Subcutaneous abdominal adipose tissue (tissue), 5 donors: Measurements from ENCODE around the gene DOK6.
"Not testable (repeated sequence)": the region's sequence is repeated elsewhere in the genome, so short reads cannot be mapped to it uniquely, and the experiment has no call there.

Source experiments
- H3K27ac ChIP-seq: one replicate; pipeline ENCODE4 v1.7.0; 2013; ENCODE audit warnings: low read depth, mild to moderate bottlenecking, inconsistent platforms, low read length, moderate library complexity
- H3K27me3 ChIP-seq, 5 donors: one replicate each; pipeline ENCODE4 v1.7.0; 2013; ENCODE audit warnings: low read length in 5 of 5, inconsistent platforms in 1 of 5; ENCODE audit not compliant: control insufficient read depth in 5 of 5, insufficient read depth in 4 of 5
- H3K36me3 ChIP-seq, 5 donors: one replicate each; pipeline ENCODE4 v1.7.0; 2013; ENCODE audit warnings: low read length in 5 of 5; ENCODE audit not compliant: control insufficient read depth in 5 of 5, insufficient read depth in 5 of 5
- H3K4me1 ChIP-seq, 5 donors: one replicate each; pipeline ENCODE4 v1.7.0; 2013; ENCODE audit warnings: low read length in 5 of 5, mild to moderate bottlenecking in 3 of 5, moderate library complexity in 1 of 5; ENCODE audit not compliant: control insufficient read depth in 5 of 5, insufficient read depth in 5 of 5
- H3K4me3 ChIP-seq, 5 donors: one replicate each; pipeline ENCODE4 v1.7.0; 2013; ENCODE audit warnings: low read length in 5 of 5, low read depth in 1 of 5
- H3K9ac ChIP-seq, 5 donors: one replicate each; pipeline ENCODE4 v1.7.0; 2013; ENCODE audit warnings: low read length in 5 of 5, mild to moderate bottlenecking in 4 of 5, moderate library complexity in 3 of 5
- H3K9me3 ChIP-seq, 5 donors: one replicate each; pipeline ENCODE4 v1.7.0; 2013; ENCODE audit warnings: low read length in 5 of 5; ENCODE audit not compliant: control insufficient read depth in 5 of 5
- donor health status: healthy.
- donor health status: healthy.
- donor health status: healthy.
- donor health status: healthy.
- donor health status: healthy.

Gene DOK6

DNA sequence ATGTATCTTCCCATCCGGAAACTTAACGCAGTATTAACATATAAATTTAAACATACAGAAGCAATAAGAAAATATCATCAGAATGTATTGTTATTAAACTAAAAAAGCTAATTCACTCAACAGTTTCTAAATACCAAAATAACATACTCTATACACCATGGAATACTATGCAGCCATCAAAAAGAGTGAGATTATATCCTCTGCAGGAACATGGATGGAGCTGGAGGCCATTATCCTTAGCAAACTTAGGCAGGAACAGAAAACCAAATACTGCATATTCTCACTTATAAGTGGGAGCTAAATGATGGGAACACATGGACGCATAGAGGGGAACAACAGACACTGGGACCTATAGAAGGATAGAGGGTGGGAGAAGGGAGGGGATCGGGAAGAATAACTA is 419.9 kb downstream of the DOK6 start:
- peaks cover 0 to 8% (median 6%) of the 10 kb centered on the region in 5 donors for H3K9me3 ChIP-seq
- H3K27me3 ChIP-seq = no peaks in the 10 kb centered on the region
- no peak overlapping the region for H3K9ac ChIP-seq
- no peak overlapping the region for H3K4me3 ChIP-seq
- H3K27ac ChIP-seq = no peak overlapping the region
- H3K36me3 ChIP-seq = no peaks in the 10 kb centered on the region
- no peaks in the 10 kb centered on the region for H3K4me1 ChIP-seq

- no peaks in the 10 kb centered on the region for H3K9me3 ChIP-seq
- H3K27me3 ChIP-seq = no peaks in the 10 kb centered on the region
- H3K36me3 ChIP-seq = no peaks in the 10 kb centered on the region
- H3K9ac ChIP-seq = no peak overlapping the region
- H3K4me3 ChIP-seq = no peak overlapping the region
- no peak overlapping the region for H3K27ac ChIP-seq
- H3K4me1 ChIP-seq = no peaks in the 10 kb centered on the region
These were observed 429.5 kb downstream of the DOK6 start for GRCh38 chr18:69830189-69830588.

- H3K4me1 ChIP-seq, H3K4me3 ChIP-seq, H3K27ac ChIP-seq, H3K9me3 ChIP-seq, H3K36me3 ChIP-seq, H3K9ac ChIP-seq, H3K27me3 ChIP-seq: not testable (repeated sequence)
These were observed 434.3 kb downstream of the DOK6 start for GRCh38 chr18:69834980-69835379.

GRCh38 chr18:69838003-69838402 is 437.3 kb downstream of the DOK6 start:
- H3K9me3 ChIP-seq = no peaks in the 10 kb centered on the region
- no peaks in the 10 kb centered on the region for H3K27me3 ChIP-seq

GRCh38 chr18:69838620-69839411 is 438.1 kb downstream of the DOK6 start:
- Histone ChIP-seq H3K27ac (no peak overlapping the region), H3K4me1 (no peaks in the 10 kb centered on the region), H3K4me3 (no peak overlapping the region), H3K27me3 (no peaks in the 10 kb centered on the region), H3K9me3 (no peaks in the 10 kb centered on the region), H3K9ac (no peak overlapping the region), H3K36me3 (no peaks in the 10 kb centered on the region)

More at GRCh38 chr18:69838003-69838402, 437.3 kb downstream of the DOK6 start:
- H3K4me1 ChIP-seq = no peaks in the 10 kb centered on the region
- H3K27ac ChIP-seq = no peak overlapping the region
- H3K9ac ChIP-seq = no peak overlapping the region
- H3K4me3 ChIP-seq = no peak overlapping the region
- no peaks in the 10 kb centered on the region for H3K36me3 ChIP-seq

DNA sequence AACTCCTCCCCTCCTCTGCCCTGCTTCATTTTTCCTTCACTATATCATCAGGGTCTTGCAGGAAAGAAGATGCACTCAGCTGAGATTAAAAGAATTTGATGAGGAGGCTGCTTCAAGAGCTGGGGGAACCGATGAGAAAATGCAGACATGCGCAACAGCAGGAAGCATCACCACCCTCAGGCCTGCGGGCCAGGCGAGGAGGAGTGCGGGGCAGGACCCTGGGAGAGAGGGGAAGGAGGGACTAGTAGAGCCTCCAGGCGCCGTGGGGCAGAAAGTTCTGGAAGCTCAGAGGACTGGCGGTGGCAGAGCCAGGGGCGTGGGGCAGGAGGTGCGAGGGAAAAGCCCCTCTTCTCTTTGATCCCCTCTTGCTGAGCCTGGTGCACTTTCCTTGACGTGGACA is 438.8 kb downstream of the DOK6 start:
- Histone ChIP-seq H3K4me1 (no peaks in the 10 kb centered on the region), H3K36me3 (no peaks in the 10 kb centered on the region), H3K4me3 (no peak overlapping the region), H3K9me3 (no peaks in the 10 kb centered on the region), H3K27me3 (no peaks in the 10 kb centered on the region), H3K27ac (no peak overlapping the region), H3K9ac (no peak overlapping the region)

DNA sequence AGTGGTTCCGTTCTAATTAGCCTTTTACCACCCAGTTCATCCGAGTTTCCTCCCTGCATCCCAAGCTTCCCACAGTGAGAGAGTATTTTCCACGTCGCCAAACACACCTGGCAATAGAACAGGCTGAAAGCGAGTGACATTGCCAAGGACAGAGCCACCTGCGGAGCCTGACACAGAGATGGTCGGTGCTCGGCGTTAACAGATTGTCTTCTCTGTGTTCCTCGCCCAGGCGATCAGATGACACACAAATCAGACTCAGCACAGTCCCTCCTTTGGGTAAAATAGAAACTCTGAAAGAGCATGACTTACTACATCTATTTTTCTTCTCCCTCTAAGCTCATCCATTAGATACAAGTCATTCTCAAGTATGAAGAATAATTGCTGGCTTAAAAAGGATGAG is 439.3 kb downstream of the DOK6 start:
- Histone ChIP-seq H3K4me1 (no peaks in the 10 kb centered on the region), H3K36me3 (no peaks in the 10 kb centered on the region), H3K27me3 (no peaks in the 10 kb centered on the region), H3K9ac (no peak overlapping the region), H3K9me3 (no peaks in the 10 kb centered on the region), H3K27ac (no peak overlapping the region), H3K4me3 (no peak overlapping the region)

GRCh38 chr18:69840445-69840844 is 439.8 kb downstream of the DOK6 start:
- Histone ChIP-seq H3K27ac (no peak overlapping the region), H3K9me3 (no peaks in the 10 kb centered on the region), H3K4me1 (no peaks in the 10 kb centered on the region), H3K9ac (no peak overlapping the region), H3K4me3 (no peak overlapping the region), H3K36me3 (no peaks in the 10 kb centered on the region), H3K27me3 (no peaks in the 10 kb centered on the region)

DNA sequence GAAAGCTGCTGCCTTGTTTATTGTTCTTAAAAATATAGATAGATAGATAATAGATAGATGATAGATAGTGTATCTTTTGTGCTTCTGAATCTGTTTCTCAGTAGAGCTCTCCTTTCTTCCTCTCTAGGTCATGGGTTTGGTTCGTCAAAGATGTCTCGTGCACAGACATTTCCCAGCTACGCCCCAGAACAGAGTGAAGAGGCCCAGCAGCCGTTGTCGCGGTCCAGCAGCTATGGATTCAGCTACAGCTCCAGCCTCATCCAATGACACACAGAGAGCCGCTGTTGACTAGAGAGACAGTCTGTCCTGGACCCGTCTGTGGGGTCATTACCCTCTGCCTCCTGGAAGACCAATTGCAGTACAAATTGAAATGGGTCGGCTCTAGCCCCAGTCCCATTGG is 440.4 kb downstream of the DOK6 start:
- Histone ChIP-seq H3K4me1 (no peaks in the 10 kb centered on the region), H3K27me3 (no peaks in the 10 kb centered on the region), H3K27ac (no peak overlapping the region), H3K4me3 (no peak overlapping the region), H3K36me3 (no peaks in the 10 kb centered on the region), H3K9me3 (no peaks in the 10 kb centered on the region), H3K9ac (no peak overlapping the region)

DNA sequence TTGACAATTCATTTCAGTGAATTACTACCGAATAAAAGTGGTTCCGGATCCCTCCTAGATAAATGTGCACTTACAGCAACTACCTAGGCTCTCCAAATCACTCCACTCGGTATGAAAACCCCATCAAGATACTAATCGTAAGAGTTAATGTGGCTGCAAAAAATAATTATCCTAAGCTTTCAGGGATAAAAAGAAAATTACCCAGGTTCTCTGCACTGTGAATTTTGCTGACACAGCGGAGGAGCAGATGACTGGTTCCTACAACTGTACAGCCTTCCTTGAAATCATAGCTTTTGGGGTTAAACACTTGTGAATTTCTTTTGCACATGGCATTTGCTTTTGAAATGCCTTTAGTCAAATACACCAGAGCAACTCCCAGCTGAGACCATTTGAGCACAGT is 442.3 kb downstream of the DOK6 start:
- Histone ChIP-seq H3K36me3 (no peaks in the 10 kb centered on the region), H3K4me3 (no peak overlapping the region), H3K27ac (no peak overlapping the region), H3K27me3 (no peaks in the 10 kb centered on the region), H3K4me1 (no peaks in the 10 kb centered on the region), H3K9ac (no peak overlapping the region), H3K9me3 (no peaks in the 10 kb centered on the region)
